CD14-positive monocyte (primary cell): ENCODE data around the gene TRABD2B. TPM values are rescaled to one million over a fixed set of nuclear protein-coding genes. Genes with fewer than 3 reads are reported as not detected.

Experiments used
- DNase-seq, 3 donors: peaks; one replicate each; pipeline ENCODE4 v3.0.0-alpha.2; 2011 to 2022
- H2AFZ ChIP-seq: 2 replicates; pipeline ENCODE4 v1.6.0; 2012; ENCODE audit warnings: mild to moderate bottlenecking, low read depth, low read length, inconsistent platforms; ENCODE audit not compliant: insufficient read depth, poor library complexity, severe bottlenecking
- H3K27ac ChIP-seq, 2 donors: 1 replicate in 1 of 2; 2 replicates in 1 of 2; pipeline ENCODE4 v1.5.1; 2012 to 2013; ENCODE audit warnings: low read length in 2 of 2, control low read depth in 1 of 2, inconsistent platforms in 1 of 2, low read depth in 1 of 2, mild to moderate bottlenecking in 1 of 2
- H3K27me3 ChIP-seq, 2 donors: one replicate each; pipeline versions ENCODE4 v1.6.0 to v1.6.1; 2011 to 2013; ENCODE audit warnings: low read length in 2 of 2; ENCODE audit not compliant: control insufficient read depth in 2 of 2, insufficient read depth in 2 of 2
- H3K36me3 ChIP-seq, 2 donors: replicated peaks in 1 of 2; 1 replicate in 1 of 2; 2 replicates in 1 of 2; pipeline versions ENCODE4 v1.5.1 to v1.6.1; 2012 to 2013; ENCODE audit warnings: low read length in 2 of 2, control low read depth in 1 of 2, inconsistent platforms in 1 of 2, mild to moderate bottlenecking in 1 of 2; ENCODE audit not compliant: insufficient read depth in 2 of 2, control insufficient read depth in 1 of 2
- H3K4me1 ChIP-seq, 2 donors: 1 replicate in 1 of 2; 2 replicates in 1 of 2; pipeline versions ENCODE4 v1.5.1 to v1.6.1; 2012 to 2013; ENCODE audit warnings: low read length in 2 of 2, control low read depth in 1 of 2, inconsistent platforms in 1 of 2, mild to moderate bottlenecking in 1 of 2, moderate library complexity in 1 of 2; ENCODE audit not compliant: insufficient read depth in 2 of 2, control insufficient read depth in 1 of 2
- H3K4me2 ChIP-seq: replicated peaks from 2 replicates; pipeline ENCODE3; 2012; ENCODE audit warnings: low read length, moderate library complexity, mild to moderate bottlenecking; ENCODE audit not compliant: poor library complexity, severe bottlenecking; ENCODE audit errors: extremely low read depth
- H3K4me3 ChIP-seq, 3 experiments: fragments of 200-600 bp in 1 of 3; sonication (generic) in 1 of 3; replicated peaks in 1 of 3; 1 replicate in 2 of 3; 2 replicates in 1 of 3; pipeline ENCODE4 v1.5.1; 2011 to 2013; ENCODE audit warnings: low read length in 3 of 3, mild to moderate bottlenecking in 3 of 3, control low read depth in 2 of 3, low read depth in 2 of 3, inconsistent platforms in 1 of 3, moderate library complexity in 1 of 3
- H3K79me2 ChIP-seq: 2 replicates; pipeline ENCODE4 v1.6.0; 2012; ENCODE audit warnings: mild to moderate bottlenecking, control low read depth, inconsistent platforms, low read length, moderate library complexity; ENCODE audit not compliant: insufficient read depth
- H3K9ac ChIP-seq: 2 replicates; pipeline ENCODE4 v1.6.0; 2017; ENCODE audit warnings: low read length, mild to moderate bottlenecking; ENCODE audit not compliant: insufficient read depth, poor library complexity, severe bottlenecking
- H3K9me3 ChIP-seq, 2 donors: replicated peaks in 1 of 2; 1 replicate in 1 of 2; 2 replicates in 1 of 2; pipeline versions ENCODE4 v1.5.1 to v1.6.1; 2012 to 2013; ENCODE audit warnings: low read length in 2 of 2, control low read depth in 1 of 2; ENCODE audit not compliant: control insufficient read depth in 1 of 2, insufficient read depth in 1 of 2
- H4K20me1 ChIP-seq: 2 replicates; pipeline ENCODE4 v1.6.0; 2012; ENCODE audit warnings: mild to moderate bottlenecking, low read length, control low read depth, moderate library complexity; ENCODE audit not compliant: insufficient read depth
- H3K27ac Mint-ChIP-seq, 7 donors: one replicate each; pipeline ENCODE4 v1.8.0; 2020; ENCODE audit warnings: mild to moderate bottlenecking in 7 of 7, mixed read lengths in 7 of 7, moderate library complexity in 6 of 7, inconsistent platforms in 2 of 7
- H3K27me3 Mint-ChIP-seq, 3 donors: one replicate each; pipeline ENCODE4 v1.8.0; 2021 to 2022; ENCODE audit warnings: low read depth in 3 of 3, mild to moderate bottlenecking in 3 of 3, mixed read lengths in 3 of 3, moderate library complexity in 3 of 3, inconsistent platforms in 1 of 3
- H3K36me3 Mint-ChIP-seq, 2 donors: one replicate each; pipeline ENCODE4 v1.8.0; 2020; ENCODE audit warnings: mixed read lengths in 2 of 2, inconsistent platforms in 1 of 2, mild to moderate bottlenecking in 1 of 2
- H3K4me1 Mint-ChIP-seq: one replicate; pipeline ENCODE4 v1.8.0; 2020; ENCODE audit warnings: mild to moderate bottlenecking, mixed read lengths
- H3K4me3 Mint-ChIP-seq, 2 donors: one replicate each; pipeline ENCODE4 v1.8.0; 2020; ENCODE audit warnings: mild to moderate bottlenecking in 2 of 2, mixed read lengths in 2 of 2, moderate library complexity in 1 of 2
- H3K9me3 Mint-ChIP-seq, 7 donors: one replicate each; pipeline ENCODE4 v1.8.0; 2020 to 2022; ENCODE audit warnings: mixed read lengths in 7 of 7, mild to moderate bottlenecking in 6 of 7, moderate library complexity in 6 of 7, inconsistent platforms in 2 of 7
- CTCF ChIP-seq: fragments of 200-600 bp; IDR thresholded peaks from one replicate; pipeline ENCODE4 v1.8.0; 2022; ENCODE audit warnings: antibody characterized with exemption, mild to moderate bottlenecking
- WGBS: methylation state at CpG from one replicate; pipeline ENCODE4 v1.1.5; 2013; ENCODE audit warnings: missing lambda C conversion rate; ENCODE audit not compliant: insufficient coverage; 5-methylcytosine and 5-hydroxymethylcytosine counted together
- intact Hi-C, 2 donors: fragments of 100-400 bp; cut with micrococcal nuclease; formaldehyde crosslinking; loops; one replicate each; pipeline versions ENCODE4 v1.15.0 to v1.15.1; 2023
- polyA plus RNA-seq, 3 donors: library from polyadenylated mRNA; depleted of rRNA in 1 of 3; unstranded in 2 of 3; stranded (reverse) in 1 of 3; fragments of 300-500 nt in 2 of 3; fragments of >200 nt in 1 of 3; fragmentation: Illumina TruSeq in 2 of 3; gene quantifications; 1 replicate in 2 of 3; 2 replicates in 1 of 3; pipeline ENCODE4 v1.2.3, GENCODE V29; 2012 to 2021

TRABD2B gene
- polyA plus RNA-seq, 3 donors = not detected

DNA sequence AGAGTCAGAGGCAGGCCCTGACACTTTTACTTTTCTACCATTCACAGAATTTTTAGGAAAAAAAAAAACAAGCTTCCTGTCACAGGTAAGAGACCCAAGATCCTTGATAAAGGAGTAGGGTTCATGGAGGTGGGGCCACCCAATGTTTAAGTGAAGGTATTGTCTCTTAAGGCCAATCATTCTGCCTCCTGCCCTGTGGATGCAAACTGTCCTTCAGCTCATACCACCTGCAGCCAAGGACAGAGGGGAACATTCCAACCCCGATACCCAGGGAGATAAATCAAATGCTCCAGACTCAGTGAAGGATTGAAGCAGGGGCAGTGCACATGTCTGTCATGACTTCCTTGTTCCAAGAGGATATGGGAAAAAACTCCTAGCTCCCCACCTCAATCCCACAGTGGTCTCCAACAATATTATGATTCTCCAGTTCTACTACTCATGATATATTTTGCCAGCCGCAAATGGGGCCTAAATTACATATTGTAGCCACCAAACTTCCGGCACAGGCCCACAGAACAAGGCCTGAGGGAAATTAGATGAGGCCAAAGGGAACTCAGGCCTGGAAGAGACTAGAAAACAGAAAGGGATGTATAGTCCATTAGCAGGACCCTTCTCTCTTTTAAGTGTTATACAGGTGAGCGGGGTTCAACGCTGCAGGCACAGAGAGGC lies 59.5 kb downstream of the TRABD2B start:
- no peak overlapping the region for H3K4me3 ChIP-seq
- Mint-ChIP-seq H3K36me3 (no peaks in the 10 kb centered on the region), H3K27ac (no peak overlapping the region), H3K27me3 (peaks cover 4 to 9% (median 9%) of the 10 kb centered on the region in 3 donors), H3K4me3 (no peak overlapping the region), H3K9me3 (no peaks in the 10 kb centered on the region), H3K4me1 (no peaks in the 10 kb centered on the region)
- no peaks in the 10 kb centered on the region for H4K20me1 ChIP-seq
- no peak overlapping the region for H3K9ac ChIP-seq
- no peak overlapping the region for H3K4me2 ChIP-seq
- H3K27me3 ChIP-seq = no peaks in the 10 kb centered on the region
- WGBS = no CpG with 5 or more reads among the region's 5 CpGs
- H3K79me2 ChIP-seq = no peaks in the 10 kb centered on the region
- H3K27ac ChIP-seq = no peak overlapping the region
- no peaks in the 10 kb centered on the region for H3K4me1 ChIP-seq
- no peak for DNase-seq
- no peak for TF ChIP-seq CTCF
- intact Hi-C loops = no loop called here
- no peaks in the 10 kb centered on the region for H3K36me3 ChIP-seq
- H2AFZ ChIP-seq = no peak overlapping the region
- no peaks in the 10 kb centered on the region for H3K9me3 ChIP-seq

DNA sequence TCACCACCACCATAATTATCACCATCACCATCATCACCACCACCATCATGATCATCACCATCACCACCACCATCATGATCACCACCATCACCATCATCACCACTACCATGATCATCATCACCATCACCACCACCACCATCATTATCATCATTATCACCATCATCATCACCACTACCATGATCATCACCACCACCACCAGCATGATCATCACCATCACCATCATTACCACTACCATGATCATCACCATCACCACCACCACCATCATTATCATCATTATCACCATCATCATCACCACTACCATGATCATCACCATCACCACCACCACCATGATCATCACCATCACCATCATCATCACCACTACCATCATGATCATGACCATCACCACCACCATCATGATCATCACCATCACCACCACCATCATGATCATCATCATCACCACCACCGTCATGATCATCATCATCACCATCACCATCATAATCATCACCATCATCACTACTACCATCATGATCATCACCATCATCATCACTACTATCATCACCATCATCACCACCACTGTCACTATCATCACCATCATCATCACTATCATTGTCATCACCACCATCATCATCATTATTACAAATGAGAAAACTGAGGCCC lies 60.2 kb downstream of the TRABD2B start:
- TF ChIP-seq CTCF = no peak
- Histone ChIP-seq H3K79me2 (no peaks in the 10 kb centered on the region), H3K4me3 (no peak overlapping the region), H3K9ac (no peak overlapping the region), H2AFZ (no peak overlapping the region), H4K20me1 (no peaks in the 10 kb centered on the region), H3K9me3 (no peaks in the 10 kb centered on the region), H3K4me1 (no peaks in the 10 kb centered on the region), H3K27me3 (no peaks in the 10 kb centered on the region), H3K4me2 (no peak overlapping the region), H3K27ac (no peak overlapping the region), H3K36me3 (no peaks in the 10 kb centered on the region)
- no peak overlapping the region for H3K4me3 Mint-ChIP-seq
- DNase-seq = no peak
- no peak overlapping the region for H3K27ac Mint-ChIP-seq
- no peaks in the 10 kb centered on the region for H3K36me3 Mint-ChIP-seq
- peaks cover 4 to 10% (median 9%) of the 10 kb centered on the region in 3 donors for H3K27me3 Mint-ChIP-seq
- whole genome bisulfite sequencing = 100% methylated on average over 1 of the region's 1 CpG
- H3K9me3 Mint-ChIP-seq = no peaks in the 10 kb centered on the region
- no peaks in the 10 kb centered on the region for H3K4me1 Mint-ChIP-seq
- intact Hi-C loops = no loop called here
